Keratinocyte (primary cell): ENCODE results near the gene UBA6.

ENCODE experiments used
- EZH2 ChIP-seq: IDR thresholded peaks from one replicate; pipeline ENCODE4 v1.6.1; 2012; ENCODE audit warnings: inconsistent platforms, mild to moderate bottlenecking, low read length, moderate library complexity
- TF ChIP-seq, protein P1 (sequence below), 3 experiments: IDR thresholded peaks in 1 of 3; conservative IDR thresholded peaks in 1 of 3; optimal IDR thresholded peaks in 1 of 3; 2 replicates in 2 of 3; 3 replicates in 1 of 3; pipeline versions ENCODE3 to v1.5.1; 2011; ENCODE audit warnings: low read length in 3 of 3, mild to moderate bottlenecking in 3 of 3, moderate library complexity in 2 of 3, control low read depth in 1 of 3, inconsistent platforms in 1 of 3; ENCODE audit not compliant: insufficient read depth in 2 of 3; ENCODE audit errors: extremely low read depth in 1 of 3

DNA sequence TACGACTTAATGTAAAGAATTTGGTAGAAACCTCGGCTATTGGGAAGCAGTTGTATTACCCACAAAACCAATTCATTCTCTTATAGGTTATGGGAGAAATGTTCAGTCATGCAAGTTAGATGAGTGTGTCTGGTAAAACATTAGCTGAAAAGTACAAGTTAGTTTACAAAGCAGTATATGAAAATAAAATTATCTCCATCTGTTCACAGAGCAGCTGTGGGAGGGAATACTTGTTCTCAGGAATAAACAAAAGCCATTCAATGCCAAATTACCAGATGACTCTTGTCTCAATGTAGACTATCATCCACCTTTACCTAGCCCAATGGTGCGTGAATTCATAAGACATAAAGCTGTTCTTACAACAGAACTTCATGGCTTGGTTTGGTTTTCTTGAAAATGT lies 113.8 kb downstream of the UBA6 start:
- TF ChIP-seq, protein P1, sequence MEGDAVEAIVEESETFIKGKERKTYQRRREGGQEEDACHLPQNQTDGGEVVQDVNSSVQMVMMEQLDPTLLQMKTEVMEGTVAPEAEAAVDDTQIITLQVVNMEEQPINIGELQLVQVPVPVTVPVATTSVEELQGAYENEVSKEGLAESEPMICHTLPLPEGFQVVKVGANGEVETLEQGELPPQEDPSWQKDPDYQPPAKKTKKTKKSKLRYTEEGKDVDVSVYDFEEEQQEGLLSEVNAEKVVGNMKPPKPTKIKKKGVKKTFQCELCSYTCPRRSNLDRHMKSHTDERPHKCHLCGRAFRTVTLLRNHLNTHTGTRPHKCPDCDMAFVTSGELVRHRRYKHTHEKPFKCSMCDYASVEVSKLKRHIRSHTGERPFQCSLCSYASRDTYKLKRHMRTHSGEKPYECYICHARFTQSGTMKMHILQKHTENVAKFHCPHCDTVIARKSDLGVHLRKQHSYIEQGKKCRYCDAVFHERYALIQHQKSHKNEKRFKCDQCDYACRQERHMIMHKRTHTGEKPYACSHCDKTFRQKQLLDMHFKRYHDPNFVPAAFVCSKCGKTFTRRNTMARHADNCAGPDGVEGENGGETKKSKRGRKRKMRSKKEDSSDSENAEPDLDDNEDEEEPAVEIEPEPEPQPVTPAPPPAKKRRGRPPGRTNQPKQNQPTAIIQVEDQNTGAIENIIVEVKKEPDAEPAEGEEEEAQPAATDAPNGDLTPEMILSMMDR (optimal IDR thresholded peaks at IDR 0.05 in 1 of 3, IDR thresholded peaks at IDR 0.05 in 1 of 3, conservative IDR thresholded peaks at IDR 0.05 in 1 of 3; ENCODE audit: extremely low read depth in 1 of 3, insufficient read depth in 2 of 3, low read length in 3 of 3) = no peak
- TF ChIP-seq EZH2 = no peak
